ENCODE measurements around the gene FTHL17.

DNA sequence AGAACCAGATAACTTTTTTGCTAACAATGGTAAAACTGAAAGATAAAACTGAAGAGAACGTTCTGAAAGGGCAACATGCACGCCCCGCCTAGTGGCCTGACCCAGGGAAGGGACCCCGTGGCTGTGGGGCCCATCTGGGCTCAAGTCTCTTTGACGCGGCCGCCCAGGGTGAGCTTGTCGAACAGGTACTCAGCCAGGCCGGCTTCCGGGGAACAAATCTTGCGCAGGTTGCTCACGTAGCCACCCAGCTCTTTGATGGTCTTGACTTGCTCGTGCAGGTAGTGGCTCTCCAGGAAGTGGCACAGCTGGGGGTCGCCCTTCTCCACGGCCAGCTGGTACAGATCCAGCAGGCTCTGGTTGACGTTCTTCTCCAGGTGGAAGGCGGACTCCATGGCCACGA, 579 bp downstream of the FTHL17 start:
- no peak for TF ChIP-seq POLR2A (IDR thresholded peaks at IDR 0.05; ENCODE audit: low read length)
- no peak for TF ChIP-seq GATA1 (IDR thresholded peaks at IDR 0.05; ENCODE audit: low read depth, low read length)
